Measurements from ENCODE around the gene GATB. TPM values are rescaled to one million over a fixed set of nuclear protein-coding genes. Genes with fewer than 3 reads are reported as not detected.

GATB gene
- total and polyA plus RNA-seq, 2 of the 4 experiments (the other 2 are of a cell fraction) = 18.7 to 20.3 TPM

GRCh38 chr4:151624626-151625565, 135.9 kb downstream of the GATB start:
- no peaks in the 10 kb centered on the region for H3K79me1 ChIP-seq (ENCODE audit: low read depth in 1 of 2, low read length in 2 of 2)
- H4K5ac ChIP-seq (ENCODE audit: low read depth, low read length) = no peak overlapping the region
- H3K23ac ChIP-seq (ENCODE audit: low read depth, low read length) = no peak overlapping the region
- no peaks in the 10 kb centered on the region for H3K4me1 ChIP-seq (ENCODE audit: control insufficient read depth, insufficient read depth, low read length)
- H3K27ac ChIP-seq (ENCODE audit: insufficient read depth, low read length) = no peak overlapping the region
- no peak overlapping the region for H4K91ac ChIP-seq (ENCODE audit: insufficient read depth, low read depth, low read length)
- dilution Hi-C loops (cut with HindIII; ENCODE audit: low sequenced_read_pairs, unreplicated experiment) = no loop called here
- DNase-seq = no peak
- intact Hi-C loops (cut with micrococcal nuclease) = no loop called here
- H2AK9ac ChIP-seq (replicated peaks; ENCODE audit: low read depth, low read length, poor library complexity) = no peak overlapping the region
- ATAC-seq (ENCODE audit: low read depth) = no peak
- H4K8ac ChIP-seq (ENCODE audit: low read depth in 2 of 2, low read length in 2 of 2) = no peak overlapping the region
- H3K14ac ChIP-seq (replicated peaks; ENCODE audit: low read depth, low read length) = no peak overlapping the region
- H2AFZ ChIP-seq (replicated peaks; ENCODE audit: low read length, poor library complexity) = no peak overlapping the region
- H3K9me3 ChIP-seq (ENCODE audit: control insufficient read depth, insufficient read depth, low read length) = no peaks in the 10 kb centered on the region
- H3K18ac ChIP-seq (ENCODE audit: low read depth, low read length) = no peak overlapping the region
- H3K4me2 ChIP-seq (ENCODE audit: low read depth, low read length) = no peak overlapping the region
- no peak overlapping the region for H3K9ac ChIP-seq (ENCODE audit: low read depth, low read length)
- H4K20me1 ChIP-seq (ENCODE audit: insufficient read depth, low read length) = no peaks in the 10 kb centered on the region
- 32% methylated on average over 5 of the region's 14 CpGs; no CpG with 5 or more reads in 1 of the 2 experiments for WGBS, 2 experiments (ENCODE audit: extremely low coverage in 2 of 2, insufficient read length in 1 of 2)
- no peak overlapping the region for H2BK120ac ChIP-seq (ENCODE audit: low read depth, low read length)
- BruUV-seq (replicated peaks) = no TSS peak
- no peaks in the 10 kb centered on the region for H3K9me1 ChIP-seq (ENCODE audit: insufficient read depth, low read length)
- no peak overlapping the region for H2BK15ac ChIP-seq (ENCODE audit: low read depth, low read length)
- ChIA-PET CTCF (interaction anchor here (0.5 kb wide), 1 partner anchor 509 kb away, joined by 5 read pairs; no protein-coding TSS in a partner anchor), POLR2A (ENCODE audit: unreplicated experiment) (no interaction called here)
- no peak overlapping the region for H3K56ac ChIP-seq (ENCODE audit: extremely low read depth, insufficient read depth, low read length)
- no peak overlapping the region for H3K4ac ChIP-seq (ENCODE audit: low read depth, low read length)
- no peak overlapping the region for H2AK5ac ChIP-seq (ENCODE audit: low read depth, low read length)
- H3K27me3 ChIP-seq (ENCODE audit: control insufficient read depth, insufficient read depth, low read length) = peaks cover 26% of the 10 kb centered on the region
- in situ Hi-C loops (cut with MboI; ENCODE audit: low sequenced_read_pairs) = loop anchor here (25.0 kb wide), 1 partner anchor 513 kb away; no protein-coding TSS in a partner anchor
- H2BK5ac ChIP-seq (ENCODE audit: low read depth, low read length, poor library complexity, severe bottlenecking) = no peak overlapping the region
- H2BK20ac ChIP-seq (ENCODE audit: low read depth, low read length) = no peak overlapping the region
- H3K36me3 ChIP-seq (ENCODE audit: control insufficient read depth, insufficient read depth, low read length) = no peaks in the 10 kb centered on the region
- H3K4me3 ChIP-seq (ENCODE audit: insufficient read depth, low read depth, low read length) = no peak overlapping the region
- no peak for TF ChIP-seq RFX5 (IDR thresholded peaks at IDR 0.05; ENCODE audit: low read depth, low read length)
- no peak for TF ChIP-seq MAFK (IDR thresholded peaks at IDR 0.05; ENCODE audit: low read depth, low read length)
- no peak for TF ChIP-seq POLR2A (IDR thresholded peaks at IDR 0.05; ENCODE audit: low read depth, low read length)
- no peak for TF ChIP-seq RCOR1 (IDR thresholded peaks at IDR 0.05; ENCODE audit: insufficient replicate concordance, low read length)
- TF ChIP-seq BHLHE40 (IDR thresholded peaks at IDR 0.05; ENCODE audit: low read depth, low read length) = no peak
- no peak for TF ChIP-seq SMC3 (IDR thresholded peaks at IDR 0.05; ENCODE audit: low read depth, low read length)
- no peak for TF ChIP-seq USF2 (IDR thresholded peaks at IDR 0.05; ENCODE audit: low read depth, low read length)
- no peak for TF ChIP-seq FOS (IDR thresholded peaks at IDR 0.05; ENCODE audit: low read depth, low read length)
- no peak for TF ChIP-seq CEBPB (IDR thresholded peaks at IDR 0.05; ENCODE audit: low read depth, low read length)
- TF ChIP-seq NFE2L2 (IDR thresholded peaks at IDR 0.05; ENCODE audit: low read depth, low read length) = no peak
- no peak for TF ChIP-seq ELK1 (IDR thresholded peaks at IDR 0.05; ENCODE audit: borderline replicate concordance, low read depth, low read length)
- TF ChIP-seq MAZ (IDR thresholded peaks at IDR 0.05; ENCODE audit: borderline replicate concordance, low read depth, low read length) = no peak
- no peak for TF ChIP-seq CHD1 (IDR thresholded peaks at IDR 0.05; ENCODE audit: low read depth, low read length)
- no peak for TF ChIP-seq RAD21 (IDR thresholded peaks at IDR 0.05; ENCODE audit: low read length)
- no peak for TF ChIP-seq CTCF (conservative IDR thresholded peaks at IDR 0.05; ENCODE audit: low read depth, low read length)

All from IMR-90 (cell line).